Measurements from ENCODE around the gene TFF1.

- TF ChIP-seq POLR2A (IDR thresholded peaks at IDR 0.05) (no peak), CTCF (IDR thresholded peaks at IDR 0.05) (no peak), EP300 (IDR thresholded peaks at IDR 0.05; ENCODE audit: low read depth) (no peak)
Observed at GRCh38 chr21:42375966-42376337, 9.6 kb upstream of the TFF1 start.

All from transverse colon (tissue), 3 donors.